K562 (cell line): Measurements from ENCODE around the gene ATXN2L. TPM values are rescaled to one million over a fixed set of nuclear protein-coding genes. Genes with fewer than 3 reads are reported as not detected.

Source experiments
- GTF2F1 ChIP-seq: IDR thresholded peaks from 2 replicates; pipeline ENCODE4 v1.6.1; 2011; ENCODE audit warnings: low read depth, low read length, improper control_type of control experiment
- SIN3B ChIP-seq: fragments of 450-650 bp; IDR thresholded peaks from 2 replicates; pipeline ENCODE4 v1.6.1; 2017; ENCODE audit warnings: low read depth, mild to moderate bottlenecking, moderate library complexity
- WHSC1 ChIP-seq: IDR thresholded peaks from one replicate; pipeline ENCODE4 v1.6.1; 2012; ENCODE audit warnings: low read length, control low read depth, inconsistent platforms
- ZFX ChIP-seq: sonication (generic); formaldehyde crosslinking; IDR thresholded peaks from 2 replicates; pipeline ENCODE4 v1.8.0; 2022; ENCODE audit warnings: mild to moderate bottlenecking, missing genetic modification reagents, moderate library complexity
- polyA plus RNA-seq, 8 experiments: library from polyadenylated mRNA; depleted of rRNA in 4 of 8; stranded (reverse) in 5 of 8; unstranded in 3 of 8; fragments of >200 nt; fragmentation: Nextera tagmentation in 2 of 8; fragmentation: Illumina TruSeq in 1 of 8; extraction: Ambion mirVana in 2 of 8; extraction: Trizol in 1 of 8; gene quantifications; 2 replicates each; pipeline versions ENCODE4 v1.2.1 to v1.2.3, GENCODE V29; 2011 to 2014; ENCODE audit warnings: inconsistent platforms in 1 of 8, missing spikeins in 1 of 8
- total RNA-seq, 7 experiments: library from RNA; depleted of rRNA in 6 of 7; stranded (reverse); fragments of >200 nt in 6 of 7; fragmentation: Illumina TruSeq in 2 of 7; extraction: Trizol in 2 of 7; gene quantifications; 2 replicates each; pipeline versions ENCODE4 v1.2.1 to v1.2.3, GENCODE V29; 2011 to 2021; ENCODE audit warnings: low replicate concordance in 1 of 7
- TF ChIP-seq, protein P1 (sequence below): sonication (generic); formaldehyde crosslinking; IDR thresholded peaks from 2 replicates; pipeline ENCODE4 v1.8.1; 2023; ENCODE audit warnings: missing genetic modification reagents, mild to moderate bottlenecking, borderline replicate concordance
- TF ChIP-seq, protein P2 (sequence below), 2 experiments: fragments of 450-650 bp; IDR thresholded peaks; 2 replicates each; pipeline ENCODE4 v1.6.1; 2016; ENCODE audit warnings: mild to moderate bottlenecking in 2 of 2, borderline replicate concordance in 1 of 2, low read depth in 1 of 2, moderate library complexity in 1 of 2

ATXN2L gene
- total and polyA plus RNA-seq, 9 of the 15 experiments (the other 6 are each of a cell fraction or from before 2014, with no cell fraction given): 3.8 to 280 (median 37.2) TPM

DNA sequence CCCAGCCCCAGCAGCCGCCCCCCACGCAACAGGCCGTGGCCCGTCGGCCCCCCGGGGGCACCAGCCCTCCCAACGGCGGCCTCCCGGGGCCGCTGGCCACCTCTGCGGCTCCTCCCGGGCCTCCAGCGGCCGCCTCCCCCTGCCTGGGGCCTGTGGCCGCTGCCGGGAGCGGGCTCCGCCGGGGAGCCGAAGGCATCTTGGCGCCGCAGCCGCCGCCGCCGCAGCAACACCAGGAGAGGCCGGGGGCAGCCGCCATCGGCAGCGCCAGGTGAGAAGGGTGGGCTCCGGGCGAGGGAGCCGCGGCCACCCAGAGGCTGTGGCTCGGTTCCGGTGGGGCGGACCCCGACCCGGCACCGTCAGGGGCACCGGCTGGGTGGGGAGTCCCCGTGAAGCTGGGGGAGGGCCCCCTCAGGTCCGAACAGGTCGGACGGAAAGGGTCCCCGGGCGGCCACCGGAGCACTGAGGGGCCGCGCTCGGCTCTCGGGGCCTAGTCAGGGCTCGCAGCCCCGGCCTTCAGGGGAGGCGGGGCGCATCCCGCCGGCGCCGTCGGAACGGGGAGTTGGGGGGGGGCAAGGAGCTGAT, 583 bp downstream of the ATXN2L start (continued):
- TF ChIP-seq, protein P1, sequence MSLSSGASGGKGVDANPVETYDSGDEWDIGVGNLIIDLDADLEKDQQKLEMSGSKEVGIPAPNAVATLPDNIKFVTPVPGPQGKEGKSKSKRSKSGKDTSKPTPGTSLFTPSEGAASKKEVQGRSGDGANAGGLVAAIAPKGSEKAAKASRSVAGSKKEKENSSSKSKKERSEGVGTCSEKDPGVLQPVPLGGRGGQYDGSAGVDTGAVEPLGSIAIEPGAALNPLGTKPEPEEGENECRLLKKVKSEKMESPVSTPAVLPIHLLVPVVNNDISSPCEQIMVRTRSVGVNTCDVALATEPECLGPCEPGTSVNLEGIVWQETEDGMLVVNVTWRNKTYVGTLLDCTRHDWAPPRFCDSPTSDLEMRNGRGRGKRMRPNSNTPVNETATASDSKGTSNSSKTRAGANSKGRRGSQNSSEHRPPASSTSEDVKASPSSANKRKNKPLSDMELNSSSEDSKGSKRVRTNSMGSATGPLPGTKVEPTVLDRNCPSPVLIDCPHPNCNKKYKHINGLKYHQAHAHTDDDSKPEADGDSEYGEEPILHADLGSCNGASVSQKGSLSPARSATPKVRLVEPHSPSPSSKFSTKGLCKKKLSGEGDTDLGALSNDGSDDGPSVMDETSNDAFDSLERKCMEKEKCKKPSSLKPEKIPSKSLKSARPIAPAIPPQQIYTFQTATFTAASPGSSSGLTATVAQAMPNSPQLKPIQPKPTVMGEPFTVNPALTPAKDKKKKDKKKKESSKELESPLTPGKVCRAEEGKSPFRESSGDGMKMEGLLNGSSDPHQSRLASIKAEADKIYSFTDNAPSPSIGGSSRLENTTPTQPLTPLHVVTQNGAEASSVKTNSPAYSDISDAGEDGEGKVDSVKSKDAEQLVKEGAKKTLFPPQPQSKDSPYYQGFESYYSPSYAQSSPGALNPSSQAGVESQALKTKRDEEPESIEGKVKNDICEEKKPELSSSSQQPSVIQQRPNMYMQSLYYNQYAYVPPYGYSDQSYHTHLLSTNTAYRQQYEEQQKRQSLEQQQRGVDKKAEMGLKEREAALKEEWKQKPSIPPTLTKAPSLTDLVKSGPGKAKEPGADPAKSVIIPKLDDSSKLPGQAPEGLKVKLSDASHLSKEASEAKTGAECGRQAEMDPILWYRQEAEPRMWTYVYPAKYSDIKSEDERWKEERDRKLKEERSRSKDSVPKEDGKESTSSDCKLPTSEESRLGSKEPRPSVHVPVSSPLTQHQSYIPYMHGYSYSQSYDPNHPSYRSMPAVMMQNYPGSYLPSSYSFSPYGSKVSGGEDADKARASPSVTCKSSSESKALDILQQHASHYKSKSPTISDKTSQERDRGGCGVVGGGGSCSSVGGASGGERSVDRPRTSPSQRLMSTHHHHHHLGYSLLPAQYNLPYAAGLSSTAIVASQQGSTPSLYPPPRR (CRISPR knock-in tag): no peak
- TF ChIP-seq WHSC1 (no peak), GTF2F1 (no peak), SIN3B (peak; percentile 18; the same call in 1 of the 2 replicates), ZFX (CRISPR knock-in tag) (peak; percentile 98)
- TF ChIP-seq, protein P2, sequence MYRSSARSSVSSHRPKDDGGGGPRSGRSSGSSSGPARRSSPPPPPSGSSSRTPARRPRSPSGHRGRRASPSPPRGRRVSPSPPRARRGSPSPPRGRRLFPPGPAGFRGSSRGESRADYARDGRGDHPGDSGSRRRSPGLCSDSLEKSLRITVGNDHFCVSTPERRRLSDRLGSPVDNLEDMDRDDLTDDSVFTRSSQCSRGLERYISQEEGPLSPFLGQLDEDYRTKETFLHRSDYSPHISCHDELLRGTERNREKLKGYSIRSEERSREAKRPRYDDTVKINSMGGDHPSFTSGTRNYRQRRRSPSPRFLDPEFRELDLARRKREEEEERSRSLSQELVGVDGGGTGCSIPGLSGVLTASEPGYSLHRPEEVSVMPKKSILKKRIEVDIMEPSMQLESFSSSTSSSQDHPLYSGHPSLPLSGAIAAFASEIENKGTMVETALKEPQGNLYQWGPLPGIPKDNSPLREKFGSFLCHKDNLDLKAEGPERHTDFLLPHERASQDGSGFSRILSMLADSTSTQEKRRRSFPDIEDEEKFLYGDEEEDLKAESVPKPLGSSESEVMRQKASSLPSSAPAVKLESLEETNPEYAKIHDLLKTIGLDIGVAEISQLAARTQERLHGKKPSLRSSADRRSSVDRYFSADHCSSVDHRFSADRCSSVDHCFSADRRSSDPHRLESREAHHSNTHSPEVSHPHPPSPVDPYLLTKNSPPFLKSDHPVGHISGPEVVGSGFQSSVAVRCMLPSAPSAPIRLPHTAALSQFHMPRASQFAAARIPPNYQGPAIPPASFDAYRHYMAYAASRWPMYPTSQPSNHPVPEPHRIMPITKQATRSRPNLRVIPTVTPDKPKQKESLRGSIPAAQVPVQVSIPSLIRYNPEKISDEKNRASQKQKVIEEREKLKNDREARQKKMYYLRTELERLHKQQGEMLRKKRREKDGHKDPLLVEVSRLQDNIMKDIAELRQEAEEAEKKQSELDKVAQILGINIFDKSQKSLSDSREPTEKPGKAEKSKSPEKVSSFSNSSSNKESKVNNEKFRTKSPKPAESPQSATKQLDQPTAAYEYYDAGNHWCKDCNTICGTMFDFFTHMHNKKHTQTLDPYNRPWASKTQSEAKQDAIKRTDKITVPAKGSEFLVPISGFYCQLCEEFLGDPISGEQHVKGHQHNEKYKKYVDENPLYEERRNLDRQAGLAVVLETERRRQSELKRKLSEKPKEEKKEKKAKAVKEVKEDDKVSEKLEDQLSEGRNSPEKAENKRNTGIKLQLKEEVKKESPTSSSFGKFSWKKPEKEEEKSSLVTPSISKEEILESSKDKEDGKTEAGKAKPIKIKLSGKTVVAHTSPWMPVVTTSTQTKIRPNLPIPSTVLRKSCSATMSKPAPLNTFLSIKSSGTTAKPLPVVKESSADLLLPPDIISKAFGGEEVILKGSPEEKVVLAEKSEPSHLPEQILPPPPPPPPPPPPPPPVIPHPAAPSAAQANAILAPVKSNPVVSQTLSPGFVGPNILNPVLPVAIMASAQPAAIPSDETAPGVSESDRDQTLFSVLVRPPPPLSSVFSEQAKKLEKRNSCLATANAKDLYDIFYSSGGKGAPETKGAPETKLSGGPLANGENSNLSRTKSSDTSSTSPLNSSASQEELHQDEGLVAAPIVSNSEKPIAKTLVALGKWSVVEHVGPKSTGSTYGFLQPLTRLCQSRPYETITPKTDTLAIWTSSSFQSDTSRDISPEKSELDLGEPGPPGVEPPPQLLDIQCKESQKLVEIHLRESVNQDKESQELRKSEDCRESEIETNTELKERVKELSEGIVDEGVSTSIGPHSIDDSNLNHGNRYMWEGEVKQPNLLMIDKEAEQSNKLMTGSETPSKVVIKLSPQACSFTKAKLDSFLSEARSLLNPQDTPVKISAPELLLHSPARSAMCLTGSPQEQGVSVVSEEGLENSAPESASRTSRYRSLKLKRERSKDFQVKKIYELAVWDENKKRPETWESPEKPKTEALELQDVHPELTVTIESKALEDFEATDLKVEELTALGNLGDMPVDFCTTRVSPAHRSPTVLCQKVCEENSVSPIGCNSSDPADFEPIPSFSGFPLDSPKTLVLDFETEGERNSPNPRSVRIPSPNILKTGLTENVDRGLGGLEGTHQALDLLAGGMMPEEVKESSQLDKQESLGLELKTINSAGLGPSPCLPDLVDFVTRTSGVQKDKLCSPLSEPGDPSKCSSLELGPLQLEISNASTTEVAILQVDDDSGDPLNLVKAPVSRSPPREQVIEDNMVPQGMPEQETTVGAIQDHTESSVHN (IDR thresholded peaks at IDR 0.05; ENCODE audit: borderline replicate concordance in 1 of 2, low read depth in 1 of 2): no peak
